HCT116 (cell line): ENCODE data around the gene AFF1. TPM values are rescaled to one million over a fixed set of nuclear protein-coding genes. Genes with fewer than 3 reads are reported as not detected.

Experiments used
- ATAC-seq: fragments of 200-7000 bp; cut with Tn5 transposase; 2 replicates; pipeline ENCODE4 v1.9.1; 2020; ENCODE audit warnings: mild to moderate bottlenecking, moderate library complexity
- BruUV-seq: library from RNA; stranded (reverse); fragments of 400-500 nt; replicated peaks from 2 replicates; lab custom pipeline; 2021; lab: Mats Ljungman, UMichigan
- CTCF ChIA-PET: fragments of 300-600 bp; sonication (Branson Sonifier 250); formaldehyde crosslinking; loops from one replicate; lab custom pipeline; 2021; ENCODE audit warnings: antibody characterized with exemption; lab: Charles Lee
- POLR2A ChIA-PET: fragments of 300-600, 350-600 bp; sonication (Branson Sonifier 250); formaldehyde crosslinking; loops from one replicate; lab custom pipeline; 2021; ENCODE audit warnings: antibody characterized with exemption; lab: Charles Lee
- RAD21 ChIA-PET, 2 experiments: fragments of 300-600 bp; sonication (Branson Sonifier 250); formaldehyde crosslinking; loops; one replicate each; lab custom pipeline; 2023; ENCODE audit warnings: low total read pairs in 2 of 2; ENCODE audit not compliant: uncharacterized antibody in 2 of 2, unreplicated experiment in 2 of 2, low non-redundant PET in 1 of 2; lab: Charles Lee
- DNase-seq: peaks from one replicate; pipeline ENCODE4 v3.0.0-alpha.2; 2010; ENCODE audit warnings: low read depth, low spot score
- H2AFZ ChIP-seq: fragments of 200-600 bp; shearing (Covaris generic), sonication (generic); 2 replicates; pipeline ENCODE4 v1.6.1; 2017; ENCODE audit warnings: low read depth, mixed run types, mixed read lengths, antibody characterized with exemption, low read length; ENCODE audit not compliant: poor library complexity, severe bottlenecking
- H3K27ac ChIP-seq: 2 replicates; pipeline ENCODE4 v1.5.1; 2012; ENCODE audit warnings: low read depth, low read length
- H3K27me3 ChIP-seq: fragments of 200-600 bp; sonication (generic); 2 replicates; pipeline ENCODE4 v1.6.1; 2016; ENCODE audit warnings: mixed run types, low read length, mixed read lengths; ENCODE audit not compliant: insufficient read depth
- H3K36me3 ChIP-seq, 2 experiments: fragments of 200-500 bp in 1 of 2; fragments of 200-600 bp in 1 of 2; sonication (Bioruptor generic) in 1 of 2; sonication (generic) in 1 of 2; 2 replicates each; pipeline versions ENCODE4 v1.5.1 to v1.6.1; 2014 to 2016; ENCODE audit warnings: low read length in 2 of 2, inconsistent platforms in 1 of 2, mixed read lengths in 1 of 2, mixed run types in 1 of 2; ENCODE audit not compliant: insufficient read depth in 2 of 2, control insufficient read depth in 1 of 2
- H3K4me1 ChIP-seq, 2 experiments: fragments of 200-600 bp in 1 of 2; sonication (generic) in 1 of 2; 2 replicates each; pipeline versions ENCODE4 v1.5.1 to v1.6.1; 2012 to 2017; ENCODE audit warnings: low read length in 2 of 2, inconsistent platforms in 1 of 2, mild to moderate bottlenecking in 1 of 2, mixed read lengths in 1 of 2, mixed run types in 1 of 2, moderate library complexity in 1 of 2; ENCODE audit not compliant: insufficient read depth in 2 of 2, control insufficient read depth in 1 of 2
- H3K4me2 ChIP-seq: fragments of 200-600 bp; sonication (generic); 2 replicates; pipeline ENCODE4 v1.6.1; 2017; ENCODE audit warnings: mixed run types, low read length, mixed read lengths
- H3K4me3 ChIP-seq, 2 experiments: fragments of 200-600 bp in 1 of 2; sonication (generic) in 1 of 2; replicated peaks in 1 of 2; 2 replicates each; pipeline ENCODE4 v1.5.1; 2011 to 2016; ENCODE audit warnings: low read length in 2 of 2, control low read depth in 1 of 2, low read depth in 1 of 2, mild to moderate bottlenecking in 1 of 2, mixed read lengths in 1 of 2, mixed run types in 1 of 2
- H3K79me2 ChIP-seq: fragments of 200-600 bp; sonication (generic); 2 replicates; pipeline ENCODE4 v1.6.1; 2017; ENCODE audit warnings: mild to moderate bottlenecking, mixed run types, low read length, moderate library complexity, mixed read lengths; ENCODE audit not compliant: insufficient read depth
- H3K9ac ChIP-seq: fragments of 200-600 bp; sonication (generic); 2 replicates; pipeline ENCODE4 v1.6.1; 2016; ENCODE audit warnings: low read length, mixed read lengths
- H3K9me2 ChIP-seq: fragments of 200-600 bp; sonication (generic), shearing (Covaris generic); 2 replicates; pipeline ENCODE4 v1.6.1; 2017; ENCODE audit warnings: mixed run types, mild to moderate bottlenecking, moderate library complexity; ENCODE audit not compliant: insufficient read depth
- H3K9me3 ChIP-seq, 2 experiments: fragments of 200-500 bp in 1 of 2; fragments of 200-600 bp in 1 of 2; sonication (Bioruptor generic) in 1 of 2; sonication (generic) in 1 of 2; 2 replicates each; pipeline ENCODE4 v1.6.1; 2014 to 2017; ENCODE audit warnings: low read length in 2 of 2, mixed read lengths in 2 of 2, inconsistent platforms in 1 of 2, low read depth in 1 of 2, mild to moderate bottlenecking in 1 of 2, mixed run types in 1 of 2, moderate library complexity in 1 of 2; ENCODE audit not compliant: control insufficient read depth in 1 of 2, insufficient read depth in 1 of 2
- H4K20me1 ChIP-seq: fragments of 200-600 bp; sonication (generic), shearing (Covaris generic); 2 replicates; pipeline ENCODE4 v1.6.1; 2017; ENCODE audit warnings: mixed run types, mild to moderate bottlenecking, moderate library complexity; ENCODE audit not compliant: insufficient read depth
- CBX3 ChIP-seq: IDR thresholded peaks from 2 replicates; pipeline ENCODE4 v1.6.1; 2012; ENCODE audit warnings: low read depth
- CEBPB ChIP-seq: IDR thresholded peaks from 2 replicates; pipeline ENCODE4 v1.6.1; 2012; ENCODE audit warnings: low read depth
- ELF1 ChIP-seq: IDR thresholded peaks from 2 replicates; pipeline ENCODE4 v1.6.1; 2012; ENCODE audit warnings: low read depth, borderline replicate concordance
- EZH2 ChIP-seq: fragments of 200-600 bp; sonication (generic); IDR thresholded peaks from 2 replicates; pipeline ENCODE4 v1.6.1; 2017; ENCODE audit warnings: antibody characterized with exemption, mixed run types
- EZH2phosphoT487 ChIP-seq: fragments of 200-600 bp; IDR thresholded peaks from 2 replicates; pipeline ENCODE4 v1.6.1; 2018; ENCODE audit warnings: antibody characterized with exemption, borderline replicate concordance
- FOSL1 ChIP-seq: IDR thresholded peaks from 2 replicates; pipeline ENCODE4 v1.6.1; 2012; ENCODE audit warnings: low read depth
- JUND ChIP-seq: IDR thresholded peaks from 2 replicates; pipeline ENCODE4 v1.6.1; 2012
- POLR2A ChIP-seq: IDR thresholded peaks from 2 replicates; pipeline ENCODE4 v1.7.0; 2011; ENCODE audit warnings: borderline replicate concordance; ENCODE audit not compliant: insufficient read depth, insufficient read length; ENCODE audit errors: extremely low read depth
- SIN3A ChIP-seq: IDR thresholded peaks from 2 replicates; pipeline ENCODE4 v1.6.1; 2012; ENCODE audit warnings: low read depth
- SP1 ChIP-seq: IDR thresholded peaks from 2 replicates; pipeline ENCODE4 v1.6.1; 2012; ENCODE audit warnings: low read depth
- SRF ChIP-seq: IDR thresholded peaks from 2 replicates; pipeline ENCODE4 v1.6.1; 2012; ENCODE audit warnings: low read depth
- TCF7L2 ChIP-seq: IDR thresholded peaks from 2 replicates; pipeline ENCODE4 v1.7.0; 2011; ENCODE audit warnings: borderline replicate concordance, inconsistent platforms; ENCODE audit not compliant: insufficient read depth, insufficient read length; ENCODE audit errors: extremely low read depth
- YY1 ChIP-seq: IDR thresholded peaks from 2 replicates; pipeline ENCODE4 v1.6.1; 2011; ENCODE audit warnings: low read length, low read depth, moderate library complexity, mild to moderate bottlenecking; ENCODE audit not compliant: insufficient replicate concordance; ENCODE audit errors: extremely low read depth
- ZFX ChIP-seq: fragments of 450-650 bp; IDR thresholded peaks from 2 replicates; pipeline ENCODE4 v1.6.1; 2017
- intact Hi-C: fragments of 100-400 bp; cut with micrococcal nuclease; formaldehyde crosslinking; loops from 2 replicates; pipeline ENCODE4 v1.10.0; 2022
- total RNA-seq: library from RNA; stranded (reverse); gene quantifications from one replicate; pipeline ENCODE4 v1.2.1, GENCODE V29; 2021; ENCODE audit not compliant: unreplicated experiment
- TF ChIP-seq, protein P1 (sequence below), 3 experiments: fragments of 200-600 bp in 1 of 3; sonication (generic) in 1 of 3; IDR thresholded peaks in 2 of 3; conservative IDR thresholded peaks in 1 of 3; 2 replicates each; pipeline ENCODE4 v1.5.1; 2012 to 2017; ENCODE audit warnings: low read depth in 2 of 3, low read length in 2 of 3, antibody characterized with exemption in 1 of 3, borderline replicate concordance in 1 of 3, control low read depth in 1 of 3, mild to moderate bottlenecking in 1 of 3, mixed read lengths in 1 of 3, mixed run types in 1 of 3, moderate library complexity in 1 of 3; ENCODE audit not compliant: insufficient read depth in 1 of 3
- TF ChIP-seq, protein P2 (sequence below): IDR thresholded peaks from 2 replicates; pipeline ENCODE4 v1.6.1; 2012
- TF ChIP-seq, protein P3 (sequence below): IDR thresholded peaks from 2 replicates; pipeline ENCODE4 v1.6.1; 2011; ENCODE audit warnings: mild to moderate bottlenecking, low read length, moderate library complexity; ENCODE audit not compliant: insufficient replicate concordance; ENCODE audit errors: extremely low read depth
- TF ChIP-seq, protein P4 (sequence below): IDR thresholded peaks from 2 replicates; pipeline ENCODE4 v1.6.1; 2012
- TF ChIP-seq, protein P5 (sequence below): IDR thresholded peaks from 2 replicates; pipeline ENCODE4 v1.6.1; 2012; ENCODE audit warnings: low read depth

The AFF1 gene
- total RNA-seq, 1 experiment from 2014 or later, result 43.1 TPM

DNA sequence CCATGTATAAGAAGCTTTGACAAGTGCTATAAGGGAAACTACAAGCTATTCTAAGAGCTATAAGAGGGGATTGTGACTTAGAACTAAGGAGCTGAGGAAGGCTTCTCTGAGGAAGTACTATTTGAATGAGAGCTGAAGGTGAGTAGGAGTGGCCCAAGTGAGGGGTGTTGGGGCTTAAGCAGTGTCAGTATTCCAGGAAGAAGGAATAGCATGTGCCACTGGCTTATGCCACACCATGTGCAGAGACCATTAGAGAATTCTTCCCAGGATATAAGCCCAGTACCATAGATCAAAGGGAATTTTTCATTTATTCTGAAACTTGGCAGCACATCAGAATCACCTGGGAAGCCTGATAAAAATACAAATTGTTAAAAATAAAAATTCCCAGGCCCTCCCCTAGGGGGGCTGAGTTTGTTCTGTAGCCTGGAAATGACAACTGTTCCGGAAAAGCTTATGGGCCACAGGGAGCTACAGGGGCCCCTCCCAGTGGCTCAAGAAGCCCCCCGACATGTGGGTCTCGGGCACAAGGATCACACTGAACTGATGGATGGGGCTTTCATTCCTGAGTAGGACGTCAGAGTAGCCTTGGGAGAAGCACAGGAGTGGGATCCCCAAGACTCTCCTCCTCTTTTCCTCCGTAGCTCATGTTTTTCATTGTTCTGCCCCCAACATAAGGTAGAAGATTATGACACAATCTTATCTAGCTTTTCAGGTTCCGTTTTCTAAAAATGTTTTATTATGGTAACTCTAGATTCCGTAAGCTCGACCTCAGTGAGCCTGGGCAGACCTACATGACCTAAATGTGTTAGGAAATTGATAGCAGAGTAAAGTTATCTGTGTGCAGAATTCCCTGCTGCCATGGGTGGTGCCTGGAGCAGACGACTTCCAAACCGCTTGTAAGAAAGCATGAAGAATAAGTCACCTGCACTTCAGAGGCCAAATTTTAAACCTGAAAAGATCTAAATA is 119.3 kb downstream of the AFF1 start:
- no TSS peak for BruUV-seq
- no peaks in the 10 kb centered on the region for H3K9me3 ChIP-seq
- POLR2A ChIA-PET, result no interaction called here
- no peak overlapping the region for H2AFZ ChIP-seq
- H3K36me3 ChIP-seq, result no peaks in the 10 kb centered on the region
- no peak overlapping the region for H3K4me3 ChIP-seq
- ATAC-seq (no peak), DNase-seq (no peak)
- RAD21 ChIA-PET, result no interaction called here
- TF ChIP-seq EZH2phosphoT487 (no peak), FOSL1 (no peak), JUND (no peak), YY1 (no peak), SIN3A (no peak), SP1 (no peak), ZFX (no peak), CEBPB (no peak), EZH2 (no peak), CBX3 (no peak), SRF (no peak), ELF1 (no peak), TCF7L2 (no peak), POLR2A (no peak)
- TF ChIP-seq, protein P1, sequence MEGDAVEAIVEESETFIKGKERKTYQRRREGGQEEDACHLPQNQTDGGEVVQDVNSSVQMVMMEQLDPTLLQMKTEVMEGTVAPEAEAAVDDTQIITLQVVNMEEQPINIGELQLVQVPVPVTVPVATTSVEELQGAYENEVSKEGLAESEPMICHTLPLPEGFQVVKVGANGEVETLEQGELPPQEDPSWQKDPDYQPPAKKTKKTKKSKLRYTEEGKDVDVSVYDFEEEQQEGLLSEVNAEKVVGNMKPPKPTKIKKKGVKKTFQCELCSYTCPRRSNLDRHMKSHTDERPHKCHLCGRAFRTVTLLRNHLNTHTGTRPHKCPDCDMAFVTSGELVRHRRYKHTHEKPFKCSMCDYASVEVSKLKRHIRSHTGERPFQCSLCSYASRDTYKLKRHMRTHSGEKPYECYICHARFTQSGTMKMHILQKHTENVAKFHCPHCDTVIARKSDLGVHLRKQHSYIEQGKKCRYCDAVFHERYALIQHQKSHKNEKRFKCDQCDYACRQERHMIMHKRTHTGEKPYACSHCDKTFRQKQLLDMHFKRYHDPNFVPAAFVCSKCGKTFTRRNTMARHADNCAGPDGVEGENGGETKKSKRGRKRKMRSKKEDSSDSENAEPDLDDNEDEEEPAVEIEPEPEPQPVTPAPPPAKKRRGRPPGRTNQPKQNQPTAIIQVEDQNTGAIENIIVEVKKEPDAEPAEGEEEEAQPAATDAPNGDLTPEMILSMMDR (IDR thresholded peaks at IDR 0.05 in 2 of 3, conservative IDR thresholded peaks at IDR 0.05 in 1 of 3; ENCODE audit: borderline replicate concordance in 1 of 3, insufficient read depth in 1 of 3, low read depth in 2 of 3, low read length in 2 of 3), result no peak; a peak in 1 of 6 replicates
- TF ChIP-seq, protein P2, sequence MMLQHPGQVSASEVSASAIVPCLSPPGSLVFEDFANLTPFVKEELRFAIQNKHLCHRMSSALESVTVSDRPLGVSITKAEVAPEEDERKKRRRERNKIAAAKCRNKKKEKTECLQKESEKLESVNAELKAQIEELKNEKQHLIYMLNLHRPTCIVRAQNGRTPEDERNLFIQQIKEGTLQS, result no peak
- TF ChIP-seq, protein P3, sequence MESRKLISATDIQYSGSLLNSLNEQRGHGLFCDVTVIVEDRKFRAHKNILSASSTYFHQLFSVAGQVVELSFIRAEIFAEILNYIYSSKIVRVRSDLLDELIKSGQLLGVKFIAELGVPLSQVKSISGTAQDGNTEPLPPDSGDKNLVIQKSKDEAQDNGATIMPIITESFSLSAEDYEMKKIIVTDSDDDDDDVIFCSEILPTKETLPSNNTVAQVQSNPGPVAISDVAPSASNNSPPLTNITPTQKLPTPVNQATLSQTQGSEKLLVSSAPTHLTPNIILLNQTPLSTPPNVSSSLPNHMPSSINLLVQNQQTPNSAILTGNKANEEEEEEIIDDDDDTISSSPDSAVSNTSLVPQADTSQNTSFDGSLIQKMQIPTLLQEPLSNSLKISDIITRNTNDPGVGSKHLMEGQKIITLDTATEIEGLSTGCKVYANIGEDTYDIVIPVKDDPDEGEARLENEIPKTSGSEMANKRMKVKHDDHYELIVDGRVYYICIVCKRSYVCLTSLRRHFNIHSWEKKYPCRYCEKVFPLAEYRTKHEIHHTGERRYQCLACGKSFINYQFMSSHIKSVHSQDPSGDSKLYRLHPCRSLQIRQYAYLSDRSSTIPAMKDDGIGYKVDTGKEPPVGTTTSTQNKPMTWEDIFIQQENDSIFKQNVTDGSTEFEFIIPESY, result no peak
- TF ChIP-seq, protein P4, sequence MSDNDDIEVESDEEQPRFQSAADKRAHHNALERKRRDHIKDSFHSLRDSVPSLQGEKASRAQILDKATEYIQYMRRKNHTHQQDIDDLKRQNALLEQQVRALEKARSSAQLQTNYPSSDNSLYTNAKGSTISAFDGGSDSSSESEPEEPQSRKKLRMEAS, result no peak
- TF ChIP-seq, protein P5, sequence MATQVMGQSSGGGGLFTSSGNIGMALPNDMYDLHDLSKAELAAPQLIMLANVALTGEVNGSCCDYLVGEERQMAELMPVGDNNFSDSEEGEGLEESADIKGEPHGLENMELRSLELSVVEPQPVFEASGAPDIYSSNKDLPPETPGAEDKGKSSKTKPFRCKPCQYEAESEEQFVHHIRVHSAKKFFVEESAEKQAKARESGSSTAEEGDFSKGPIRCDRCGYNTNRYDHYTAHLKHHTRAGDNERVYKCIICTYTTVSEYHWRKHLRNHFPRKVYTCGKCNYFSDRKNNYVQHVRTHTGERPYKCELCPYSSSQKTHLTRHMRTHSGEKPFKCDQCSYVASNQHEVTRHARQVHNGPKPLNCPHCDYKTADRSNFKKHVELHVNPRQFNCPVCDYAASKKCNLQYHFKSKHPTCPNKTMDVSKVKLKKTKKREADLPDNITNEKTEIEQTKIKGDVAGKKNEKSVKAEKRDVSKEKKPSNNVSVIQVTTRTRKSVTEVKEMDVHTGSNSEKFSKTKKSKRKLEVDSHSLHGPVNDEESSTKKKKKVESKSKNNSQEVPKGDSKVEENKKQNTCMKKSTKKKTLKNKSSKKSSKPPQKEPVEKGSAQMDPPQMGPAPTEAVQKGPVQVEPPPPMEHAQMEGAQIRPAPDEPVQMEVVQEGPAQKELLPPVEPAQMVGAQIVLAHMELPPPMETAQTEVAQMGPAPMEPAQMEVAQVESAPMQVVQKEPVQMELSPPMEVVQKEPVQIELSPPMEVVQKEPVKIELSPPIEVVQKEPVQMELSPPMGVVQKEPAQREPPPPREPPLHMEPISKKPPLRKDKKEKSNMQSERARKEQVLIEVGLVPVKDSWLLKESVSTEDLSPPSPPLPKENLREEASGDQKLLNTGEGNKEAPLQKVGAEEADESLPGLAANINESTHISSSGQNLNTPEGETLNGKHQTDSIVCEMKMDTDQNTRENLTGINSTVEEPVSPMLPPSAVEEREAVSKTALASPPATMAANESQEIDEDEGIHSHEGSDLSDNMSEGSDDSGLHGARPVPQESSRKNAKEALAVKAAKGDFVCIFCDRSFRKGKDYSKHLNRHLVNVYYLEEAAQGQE, result no peak
- H3K79me2 ChIP-seq, result peaks cover 10% of the 10 kb centered on the region; the same call in 1 of the 2 replicates
- H3K27me3 ChIP-seq, result no peaks in the 10 kb centered on the region
- intact Hi-C loops, result no loop called here
- no peaks in the 10 kb centered on the region for H4K20me1 ChIP-seq
- no peak overlapping the region for H3K9ac ChIP-seq
- H3K27ac ChIP-seq, result no peak overlapping the region
- CTCF ChIA-PET, result no interaction called here
- H3K4me1 ChIP-seq, result peaks cover 17 to 18% of the 10 kb centered on the region in 2 experiments
- no peak overlapping the region for H3K4me2 ChIP-seq
- H3K9me2 ChIP-seq, result no peaks in the 10 kb centered on the region
